Astrocyte (in vitro differentiated cells and primary cell): ENCODE measurements around the gene NIPAL3.

Source experiments
- EZH2 ChIP-seq: IDR thresholded peaks from 2 replicates; pipeline ENCODE4 v1.6.1; 2012; ENCODE audit warnings: mild to moderate bottlenecking, low read length, inconsistent platforms; ENCODE audit not compliant: insufficient read depth
- TF ChIP-seq, protein P1 (sequence below): IDR thresholded peaks from 2 replicates; pipeline ENCODE4 v1.5.1; 2011; ENCODE audit warnings: low read depth, mild to moderate bottlenecking, inconsistent platforms, low read length, moderate library complexity; ENCODE audit not compliant: insufficient read depth

- TF ChIP-seq, protein P1, sequence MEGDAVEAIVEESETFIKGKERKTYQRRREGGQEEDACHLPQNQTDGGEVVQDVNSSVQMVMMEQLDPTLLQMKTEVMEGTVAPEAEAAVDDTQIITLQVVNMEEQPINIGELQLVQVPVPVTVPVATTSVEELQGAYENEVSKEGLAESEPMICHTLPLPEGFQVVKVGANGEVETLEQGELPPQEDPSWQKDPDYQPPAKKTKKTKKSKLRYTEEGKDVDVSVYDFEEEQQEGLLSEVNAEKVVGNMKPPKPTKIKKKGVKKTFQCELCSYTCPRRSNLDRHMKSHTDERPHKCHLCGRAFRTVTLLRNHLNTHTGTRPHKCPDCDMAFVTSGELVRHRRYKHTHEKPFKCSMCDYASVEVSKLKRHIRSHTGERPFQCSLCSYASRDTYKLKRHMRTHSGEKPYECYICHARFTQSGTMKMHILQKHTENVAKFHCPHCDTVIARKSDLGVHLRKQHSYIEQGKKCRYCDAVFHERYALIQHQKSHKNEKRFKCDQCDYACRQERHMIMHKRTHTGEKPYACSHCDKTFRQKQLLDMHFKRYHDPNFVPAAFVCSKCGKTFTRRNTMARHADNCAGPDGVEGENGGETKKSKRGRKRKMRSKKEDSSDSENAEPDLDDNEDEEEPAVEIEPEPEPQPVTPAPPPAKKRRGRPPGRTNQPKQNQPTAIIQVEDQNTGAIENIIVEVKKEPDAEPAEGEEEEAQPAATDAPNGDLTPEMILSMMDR: no peak
- TF ChIP-seq EZH2: no peak
These were observed 27.2 kb downstream of the NIPAL3 start for GRCh38 chr1:24442764-24443163.
